GM08714 (cell line): ENCODE results near the gene GADD45B.
"Not testable (repeated sequence)": the region's sequence is repeated elsewhere in the genome, so short reads cannot be mapped to it uniquely, and the experiment has no call there.

Experiments
- H3K4me3 ChIP-seq: fragments of 200-500 bp; sonication (Bioruptor generic); 2 replicates; pipeline ENCODE4 v1.5.1; 2014; ENCODE audit warnings: mild to moderate bottlenecking, low read length, inconsistent platforms
- ZNF274 ChIP-seq: IDR thresholded peaks from 2 replicates; pipeline ENCODE4 v1.6.1; 2012; ENCODE audit warnings: mild to moderate bottlenecking, low read depth, low read length

Gene GADD45B

DNA sequence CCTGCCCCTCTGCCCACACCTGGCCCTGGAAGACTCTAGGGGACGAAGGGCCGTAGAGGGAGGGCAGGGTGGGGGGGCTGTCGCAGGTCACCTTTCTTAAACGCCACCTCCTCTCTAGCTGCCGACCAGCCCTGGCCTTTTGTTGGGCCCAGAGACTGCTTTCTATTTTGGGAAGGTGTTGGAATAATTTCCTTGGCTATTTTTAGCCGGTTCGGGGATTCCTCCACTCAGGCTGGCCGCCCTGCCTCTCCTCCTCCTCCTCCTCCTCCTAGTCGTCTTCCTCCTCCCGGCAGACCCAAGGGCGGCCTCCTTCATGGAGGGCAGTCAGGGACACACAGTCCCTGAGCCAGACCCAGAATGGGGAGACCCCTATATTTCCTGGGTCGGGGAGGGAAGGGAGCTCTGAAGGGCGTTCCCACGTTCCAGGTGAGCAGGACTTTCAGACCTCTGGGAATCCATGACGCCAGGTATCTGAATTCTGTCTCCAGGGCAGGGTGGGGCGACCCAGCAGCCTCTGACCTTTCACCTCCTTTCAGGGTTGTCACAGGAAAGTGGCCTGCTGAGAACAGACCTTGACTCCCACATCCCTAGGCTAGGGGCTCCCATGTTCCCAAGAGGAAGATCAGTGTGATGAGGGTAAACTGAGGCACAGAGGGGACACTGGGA lies 19.9 kb downstream of the GADD45B start:
- TF ChIP-seq ZNF274, result no peak
- no peak overlapping the region for H3K4me3 ChIP-seq

DNA sequence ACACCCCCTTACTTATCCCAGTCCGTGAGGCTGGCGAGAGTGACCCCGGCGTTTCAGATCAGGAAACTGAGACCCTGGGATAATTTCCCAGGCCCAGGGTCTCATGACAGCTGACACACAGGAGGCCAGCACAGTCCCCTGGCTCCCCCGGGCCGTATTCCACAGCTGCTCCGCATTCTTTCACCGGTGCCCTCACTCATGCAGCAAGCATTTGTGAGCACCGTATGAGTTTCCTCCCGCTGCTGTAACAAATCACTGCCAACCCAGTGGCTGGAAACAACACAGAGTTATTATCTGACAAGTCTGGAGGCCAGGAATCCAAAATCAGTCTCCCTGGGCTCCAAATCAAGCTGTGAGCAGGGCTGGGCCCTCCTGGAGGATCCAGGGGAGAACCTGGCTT lies 21.3 kb downstream of the GADD45B start:
- no peak overlapping the region for H3K4me3 ChIP-seq
- no peak for TF ChIP-seq ZNF274

DNA sequence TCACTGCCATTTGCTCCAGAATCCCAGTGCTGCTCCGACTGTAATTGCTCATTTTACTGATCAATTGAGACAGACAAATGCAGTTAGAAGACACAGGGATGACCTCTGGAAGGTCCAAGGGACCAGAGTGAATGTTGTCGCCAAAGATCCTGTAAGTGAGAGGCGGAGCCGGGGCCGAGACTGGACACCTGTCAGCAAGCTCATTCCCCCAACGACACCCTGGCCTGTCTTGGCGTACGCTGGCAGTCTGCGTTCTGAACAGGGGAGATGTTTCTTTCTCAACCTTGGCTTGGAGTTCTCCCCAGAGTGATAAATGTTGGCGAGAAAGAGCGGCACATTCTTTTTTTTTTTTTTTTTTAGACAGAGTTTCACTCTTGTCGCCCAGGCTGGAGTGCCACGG lies 24.2 kb downstream of the GADD45B start:
- TF ChIP-seq ZNF274, result no peak
- no peak overlapping the region for H3K4me3 ChIP-seq

DNA sequence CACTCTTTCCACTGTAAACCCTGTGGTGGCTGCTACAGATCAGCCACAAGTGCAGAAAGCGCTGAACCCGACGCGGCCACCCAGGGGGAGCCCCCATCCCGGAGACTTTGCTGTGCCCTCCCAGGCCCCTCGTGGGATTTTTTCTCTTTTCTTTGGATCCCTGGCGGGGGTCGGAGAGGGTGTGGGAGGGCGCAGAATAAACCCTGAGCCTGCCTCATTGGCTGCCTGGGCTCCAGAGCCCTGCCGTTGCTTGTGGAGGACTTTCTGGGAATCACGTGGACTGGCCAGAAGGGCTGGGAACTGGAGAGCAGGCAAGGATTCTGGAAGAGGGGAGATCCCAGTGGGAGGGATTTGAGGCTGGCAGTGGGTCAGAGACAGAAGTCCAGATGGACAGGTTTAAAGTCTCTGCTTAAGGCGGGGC lies 24.9 kb downstream of the GADD45B start:
- H3K4me3 ChIP-seq, result no peak overlapping the region
- TF ChIP-seq ZNF274, result no peak

DNA sequence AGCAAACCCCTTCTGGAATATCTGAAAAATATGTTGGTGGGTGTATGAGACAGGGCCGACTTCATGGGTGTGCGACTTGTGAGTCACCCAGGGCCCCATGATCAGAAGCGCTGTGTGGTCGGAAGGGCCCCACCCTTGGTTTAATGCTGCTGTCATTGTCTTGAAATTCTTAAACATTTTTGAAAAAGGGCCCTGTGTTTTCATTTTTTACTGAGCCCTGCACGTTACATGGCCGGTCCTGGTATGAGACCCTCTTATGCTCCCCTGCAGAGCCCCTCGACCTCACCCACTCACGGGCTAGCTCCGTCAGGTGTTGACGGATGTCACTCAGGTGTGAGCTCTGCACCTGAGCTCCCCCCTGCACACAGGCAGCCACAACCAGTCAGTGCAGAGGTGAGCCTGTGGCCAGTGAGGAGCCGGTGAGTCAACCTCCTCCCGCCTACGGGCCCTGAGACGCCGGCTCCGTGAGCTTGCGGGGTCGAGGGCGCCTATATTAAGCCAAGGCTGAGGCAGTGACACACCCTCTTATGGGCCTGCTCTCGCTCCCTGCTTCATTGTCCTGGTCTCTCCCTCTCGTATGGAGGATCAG lies 27.7 kb downstream of the GADD45B start:
- TF ChIP-seq ZNF274, result no peak
- no peak overlapping the region for H3K4me3 ChIP-seq

DNA sequence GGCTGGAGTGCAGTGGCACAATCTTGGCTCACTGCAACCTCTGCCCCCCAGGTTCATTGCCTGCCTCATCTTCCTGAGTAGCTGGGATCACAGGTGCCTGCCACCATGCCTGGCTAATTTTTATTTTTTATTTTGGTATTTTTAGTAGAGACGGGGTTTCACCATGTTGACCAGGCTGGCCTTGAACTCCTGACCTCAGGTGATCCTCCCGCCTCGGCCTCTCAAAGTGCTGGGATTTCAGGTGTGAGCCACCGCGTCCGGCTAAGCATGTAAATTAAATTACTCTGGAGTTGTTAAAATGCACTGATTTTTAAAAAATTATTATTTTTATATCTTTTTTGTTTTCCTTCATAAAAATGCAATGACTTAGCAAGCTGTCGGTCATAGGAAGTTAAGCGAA lies 30.7 kb downstream of the GADD45B start:
- H3K4me3 ChIP-seq, result not testable (repeated sequence)

DNA sequence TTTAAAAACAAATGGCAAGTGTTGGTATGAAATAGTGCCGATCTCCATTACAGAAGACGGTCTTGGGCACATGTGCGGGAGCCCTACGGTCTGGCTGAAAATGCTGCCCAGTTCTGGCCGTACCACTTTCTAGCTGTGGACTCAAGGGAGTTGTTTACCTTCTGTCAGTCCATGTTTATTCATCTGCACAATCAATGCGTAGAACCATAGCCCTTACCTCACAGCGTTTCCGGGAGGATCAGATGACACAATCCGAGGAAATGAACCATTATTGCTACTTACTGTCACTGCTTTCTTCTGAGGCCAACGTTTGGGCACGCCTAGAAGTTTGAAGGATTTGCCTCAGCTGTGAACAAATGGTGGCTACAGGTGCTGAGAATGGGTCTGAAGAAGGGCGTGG lies 31.2 kb downstream of the GADD45B start:
- TF ChIP-seq ZNF274, result no peak
- no peak overlapping the region for H3K4me3 ChIP-seq

DNA sequence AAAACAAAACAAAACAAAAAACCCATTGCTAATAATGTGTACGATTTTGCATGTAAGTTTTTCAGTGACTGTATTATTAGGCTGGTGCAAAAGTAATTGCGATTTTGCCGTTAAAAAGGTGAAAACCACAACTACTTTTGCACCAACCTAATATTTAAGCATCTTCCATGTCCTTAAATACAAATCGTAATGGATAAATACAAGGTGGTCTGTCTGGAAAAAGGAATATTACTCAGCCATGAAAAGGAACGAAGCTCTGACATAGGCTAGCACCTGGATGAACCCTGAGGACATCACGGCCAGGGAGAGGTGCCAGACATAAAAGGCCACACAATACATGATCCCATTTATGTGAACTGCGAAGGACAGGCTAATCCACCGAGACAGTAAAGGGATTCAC lies 33.2 kb downstream of the GADD45B start:
- no peak for TF ChIP-seq ZNF274
- H3K4me3 ChIP-seq, result no peak overlapping the region

DNA sequence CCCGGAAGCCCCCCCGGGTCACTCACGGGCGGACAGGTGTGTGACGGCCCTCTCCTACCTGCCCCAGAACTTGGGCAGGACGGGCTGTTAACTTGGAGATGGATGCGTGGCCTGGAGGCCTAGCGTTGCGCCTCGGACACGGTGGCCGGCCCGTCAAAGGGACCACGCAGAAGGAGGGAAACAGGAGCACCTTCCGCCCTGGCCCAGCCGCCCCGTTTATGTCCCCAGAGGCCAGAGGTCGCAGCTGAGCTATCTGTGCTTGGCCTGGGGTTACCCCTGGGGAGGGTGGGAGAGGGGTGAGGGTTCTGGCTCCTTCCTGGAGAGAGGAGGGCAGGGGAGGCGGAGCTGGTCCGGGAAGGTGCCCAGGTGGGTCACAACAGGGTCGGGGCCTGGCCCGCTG lies 35.6 kb downstream of the GADD45B start:
- no peak for TF ChIP-seq ZNF274
- no peak overlapping the region for H3K4me3 ChIP-seq

DNA sequence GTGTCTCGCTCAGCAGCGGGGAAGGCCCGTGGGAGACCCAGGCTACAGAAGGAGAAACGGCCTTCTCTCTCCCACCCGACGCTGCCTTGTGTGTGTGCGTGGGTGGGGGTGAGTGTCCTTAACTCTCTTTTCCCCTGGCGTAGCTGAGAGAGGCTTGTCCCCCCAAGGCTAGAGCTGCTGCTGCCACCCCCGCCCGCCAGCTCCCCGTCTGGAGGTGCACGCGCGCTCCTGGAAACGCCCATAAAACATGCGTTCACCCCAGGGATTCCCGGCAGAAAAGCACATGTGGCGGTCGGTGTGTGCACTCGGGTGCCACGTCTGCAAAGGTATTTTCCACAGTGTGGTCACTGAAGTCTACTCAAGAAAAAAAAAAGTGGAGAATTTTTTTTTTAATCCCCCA lies 36.1 kb downstream of the GADD45B start:
- no peak for TF ChIP-seq ZNF274
- H3K4me3 ChIP-seq, result no peak overlapping the region

DNA sequence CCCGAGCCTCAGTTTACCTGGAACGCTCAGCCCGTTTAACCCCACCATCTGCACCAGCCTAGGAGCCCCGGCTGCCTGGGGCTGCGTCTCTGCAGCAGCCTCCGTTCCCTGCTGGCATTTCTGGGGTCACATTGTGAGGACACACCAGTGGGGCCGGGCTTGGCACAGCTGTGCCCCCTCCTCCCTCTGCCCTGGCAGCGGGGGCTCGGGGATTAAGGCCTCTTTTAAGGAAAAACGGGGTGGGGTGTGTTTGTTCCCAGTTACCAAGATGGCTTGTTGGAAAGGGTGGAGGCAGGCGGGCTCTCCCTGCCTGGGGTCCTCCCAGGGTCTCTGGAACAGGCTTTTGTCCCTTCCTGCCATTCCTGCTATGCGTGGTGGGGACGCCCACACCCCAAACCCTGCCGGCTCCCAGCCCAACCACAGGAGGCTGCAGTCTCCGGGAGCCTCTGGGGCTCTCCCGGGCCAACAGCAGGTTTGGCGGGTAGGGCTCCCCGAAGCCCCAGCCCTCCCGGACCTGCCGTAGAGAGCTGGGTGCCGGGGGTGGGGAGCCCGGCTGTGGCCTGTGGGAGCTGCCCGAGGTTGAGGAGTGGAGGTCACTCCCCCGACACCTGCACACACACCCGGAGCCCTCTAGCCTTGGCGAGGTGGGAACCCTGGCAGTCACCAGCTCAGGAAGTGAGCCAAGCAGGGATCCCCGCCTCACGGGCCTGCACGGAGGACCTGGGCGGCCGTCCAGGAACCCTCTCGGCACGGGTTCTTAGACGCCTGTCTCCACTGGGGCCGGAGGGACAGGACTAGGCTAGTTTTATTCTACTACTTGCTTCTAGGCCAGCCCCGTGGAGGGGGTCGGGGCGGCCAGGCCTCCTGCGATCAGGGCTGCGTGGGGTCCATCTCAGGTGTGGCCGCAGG lies 36.9 kb downstream of the GADD45B start:
- no peak for TF ChIP-seq ZNF274
- no peak overlapping the region for H3K4me3 ChIP-seq

DNA sequence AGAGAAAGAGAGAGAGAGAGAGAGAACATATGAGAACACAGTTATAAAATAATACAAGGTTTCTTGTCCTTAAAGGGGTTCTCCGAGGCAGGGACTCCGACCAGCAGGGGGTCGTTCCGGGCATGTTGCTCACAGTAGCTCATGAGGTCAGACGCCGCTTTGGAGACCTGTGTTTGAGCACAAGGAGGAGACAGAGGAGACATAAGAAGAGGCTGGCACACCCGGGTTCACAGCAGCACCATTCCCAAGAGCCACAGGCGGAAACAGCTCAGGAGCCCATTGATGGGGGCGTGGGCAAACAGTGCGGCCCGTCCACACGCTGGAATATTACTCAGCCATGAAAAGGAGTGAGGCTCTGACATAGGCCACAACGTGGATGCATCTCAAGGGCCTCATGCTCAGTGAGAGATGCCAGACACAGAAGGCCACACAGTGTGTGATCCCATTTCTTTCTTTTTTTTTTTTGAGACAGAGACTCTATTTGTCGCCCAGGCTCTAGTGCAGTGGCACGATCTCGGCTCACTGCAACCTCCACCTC lies 39.1 kb downstream of the GADD45B start:
- TF ChIP-seq ZNF274, result no peak
- H3K4me3 ChIP-seq, result no peak overlapping the region

DNA sequence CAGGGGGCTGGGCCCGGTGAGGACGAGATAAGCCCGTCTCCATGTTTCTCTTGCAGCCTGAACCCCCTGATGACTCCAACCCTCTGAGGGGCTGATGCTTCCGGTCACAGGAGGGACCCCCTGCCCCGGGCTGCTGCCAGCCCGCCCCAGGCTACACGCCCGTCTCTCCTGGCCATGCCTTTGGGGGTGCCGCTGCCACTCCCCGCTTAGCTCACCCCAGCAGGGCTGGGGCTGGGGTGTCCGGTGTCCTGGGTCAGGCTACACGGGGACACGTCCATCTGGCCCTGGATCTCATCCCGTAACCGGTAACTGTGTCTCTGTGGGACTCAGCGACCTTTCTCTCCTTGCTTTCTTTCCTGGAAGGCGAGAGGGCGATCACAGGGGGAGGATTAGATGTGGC lies 40.8 kb downstream of the GADD45B start:
- TF ChIP-seq ZNF274, result no peak
- H3K4me3 ChIP-seq, result no peak overlapping the region

DNA sequence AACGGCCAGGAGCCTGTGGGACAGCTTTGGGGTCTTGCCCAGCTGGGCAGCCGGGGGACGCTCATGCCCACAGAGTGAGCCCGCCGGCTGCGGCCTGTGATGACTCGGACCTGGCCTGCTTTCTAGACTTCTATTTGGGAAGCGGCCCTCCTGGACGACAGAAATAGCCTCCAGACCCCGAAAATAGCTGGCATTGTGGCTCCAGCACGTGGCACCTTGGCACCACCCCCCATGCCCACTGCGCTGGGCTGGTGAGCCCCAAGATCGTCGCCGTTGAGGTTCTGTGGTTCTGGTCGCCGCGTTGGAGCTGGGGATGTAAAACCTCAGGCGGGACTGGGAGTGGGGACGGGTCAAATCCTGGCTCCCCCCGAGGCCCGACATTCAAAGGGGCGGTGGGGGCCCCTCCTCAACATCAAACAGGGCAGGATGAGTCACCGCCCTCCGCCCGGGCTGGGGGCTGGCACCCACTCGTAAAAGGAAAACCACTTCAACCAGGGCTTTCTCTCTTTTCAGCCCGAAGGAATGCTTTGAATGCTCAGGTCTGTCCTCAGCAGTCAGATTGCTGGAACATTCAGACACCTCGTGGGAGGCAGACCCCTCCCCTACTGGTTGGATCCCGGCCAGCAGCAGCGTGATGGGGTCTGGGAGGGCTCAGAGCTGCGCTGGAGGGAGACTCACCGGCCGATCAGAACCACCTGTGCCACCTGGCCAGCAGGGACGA lies 42.1 kb downstream of the GADD45B start:
- H3K4me3 ChIP-seq, result no peak overlapping the region
- TF ChIP-seq ZNF274, result no peak

DNA sequence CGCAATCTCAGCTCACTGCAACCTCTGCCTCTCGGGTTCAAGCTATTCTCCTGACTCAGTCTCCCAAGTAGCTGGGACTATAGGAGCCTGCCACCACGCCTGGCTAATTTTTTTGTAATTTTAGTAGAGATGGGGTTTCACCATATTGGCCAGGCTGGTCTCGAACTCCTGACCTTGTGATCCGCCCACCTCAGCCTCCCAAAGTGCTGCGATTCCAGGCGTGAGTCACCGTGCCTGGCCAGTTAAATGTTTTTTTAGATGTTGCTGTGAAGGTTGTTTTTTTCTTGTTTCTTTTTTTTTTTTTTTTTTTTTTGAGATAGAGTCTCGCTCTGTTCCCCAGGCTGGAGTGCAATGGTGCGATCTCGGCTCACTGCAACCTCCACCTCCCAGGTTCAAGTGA lies 42.9 kb downstream of the GADD45B start:
- not testable (repeated sequence) for H3K4me3 ChIP-seq
